GM19455 (cell line): Measurements from ENCODE around the gene HECTD4.
A peak's percentile ranks its signal among the peaks of the same experiment; 100 is the strongest.
"Not testable (repeated sequence)": the region's sequence is repeated elsewhere in the genome, so short reads cannot be mapped to it uniquely, and the experiment has no call there.

Experiments used
- ATAC-seq: cut with Tn5 transposase; IDR thresholded peaks from one replicate; pipeline ENCODE4 v1.9.1; 2021; ENCODE audit not compliant: unreplicated experiment

Gene HECTD4

GRCh38 chr12:112125250-112125999 is 256.8 kb downstream of the HECTD4 start, which contains the start of gene TRAFD1:
TRAFD1 (plus strand) TSS chr12:112125560; CDS start chr12:112130523, 4,963 bp downstream.
- ATAC-seq, result peak; percentile 95

DNA sequence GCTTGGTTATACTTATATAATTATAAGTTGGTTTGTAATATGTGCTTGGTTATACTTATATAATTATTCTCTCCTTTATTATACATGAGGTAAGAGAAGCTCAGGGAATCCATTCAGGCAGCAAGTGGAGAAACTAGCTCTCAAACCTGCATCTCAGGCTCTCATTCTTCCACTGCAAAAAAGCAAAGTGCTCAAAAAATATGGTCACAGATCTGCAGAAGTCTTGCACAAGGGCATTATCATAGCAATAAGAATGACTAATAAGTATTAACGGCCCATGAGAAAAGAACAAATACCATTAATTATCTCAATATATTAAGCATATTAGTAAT is 257.3 kb downstream of the HECTD4 start:
- ATAC-seq, result peak; percentile 1

GRCh38 chr12:112122823-112123690 is 259.2 kb downstream of the HECTD4 start:
- no peak for ATAC-seq

DNA sequence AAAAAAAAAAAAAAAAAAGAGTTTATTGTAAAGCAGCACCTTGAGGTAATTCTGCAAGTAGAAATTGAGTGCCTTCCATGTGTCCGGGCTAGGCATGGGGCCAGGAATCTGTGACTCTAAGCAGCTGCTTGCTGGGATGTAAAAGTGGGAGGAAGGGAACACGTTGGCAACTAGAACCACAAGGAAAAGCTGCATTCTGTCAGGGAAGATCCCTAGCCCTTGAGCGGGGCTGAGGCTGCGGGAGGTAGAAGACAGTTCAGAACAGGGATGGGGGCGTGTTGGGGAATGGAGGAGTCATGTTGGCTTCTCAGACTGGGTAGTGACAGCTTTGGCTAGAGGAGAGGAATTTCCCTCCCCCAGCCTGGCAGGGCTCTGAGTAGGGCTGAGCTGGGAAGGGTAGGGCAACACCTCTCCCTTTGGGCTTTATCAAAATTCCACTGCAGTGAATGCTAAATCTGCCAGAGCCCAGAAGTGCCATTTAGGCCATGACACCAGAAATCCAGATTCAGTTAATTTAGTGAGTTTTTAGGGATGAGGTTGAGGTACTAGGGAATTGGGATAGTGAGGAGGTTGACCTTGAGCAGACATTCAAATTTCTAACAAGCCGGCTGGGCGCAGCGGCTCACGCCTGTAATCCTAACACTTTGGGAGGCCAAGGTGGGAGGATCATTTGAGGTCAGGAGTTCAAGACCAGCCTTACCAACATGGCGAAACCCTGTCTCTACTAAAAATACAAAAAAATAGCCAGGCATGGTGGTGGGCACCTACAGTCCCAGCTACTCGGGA is 260.3 kb downstream of the HECTD4 start:
- ATAC-seq, result no peak

DNA sequence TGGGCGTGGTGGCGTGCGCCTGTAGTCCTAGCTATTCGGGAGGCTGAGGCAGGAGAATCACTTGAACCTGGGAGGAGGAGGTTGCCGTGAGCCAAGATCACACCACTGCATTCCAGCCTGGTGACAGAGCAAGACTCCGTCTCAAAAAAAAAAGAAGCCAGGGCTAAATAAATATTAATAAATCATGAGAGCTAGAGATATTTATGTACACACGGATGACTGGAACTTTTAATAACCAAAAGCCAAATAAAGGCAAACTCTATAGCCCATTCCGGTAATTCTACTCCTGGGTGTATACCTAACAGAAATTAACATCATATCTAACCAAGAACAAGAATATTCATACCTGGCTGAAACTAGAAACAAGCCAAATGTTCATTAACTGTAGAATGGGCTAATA is 264.5 kb downstream of the HECTD4 start:
- no peak for ATAC-seq

DNA sequence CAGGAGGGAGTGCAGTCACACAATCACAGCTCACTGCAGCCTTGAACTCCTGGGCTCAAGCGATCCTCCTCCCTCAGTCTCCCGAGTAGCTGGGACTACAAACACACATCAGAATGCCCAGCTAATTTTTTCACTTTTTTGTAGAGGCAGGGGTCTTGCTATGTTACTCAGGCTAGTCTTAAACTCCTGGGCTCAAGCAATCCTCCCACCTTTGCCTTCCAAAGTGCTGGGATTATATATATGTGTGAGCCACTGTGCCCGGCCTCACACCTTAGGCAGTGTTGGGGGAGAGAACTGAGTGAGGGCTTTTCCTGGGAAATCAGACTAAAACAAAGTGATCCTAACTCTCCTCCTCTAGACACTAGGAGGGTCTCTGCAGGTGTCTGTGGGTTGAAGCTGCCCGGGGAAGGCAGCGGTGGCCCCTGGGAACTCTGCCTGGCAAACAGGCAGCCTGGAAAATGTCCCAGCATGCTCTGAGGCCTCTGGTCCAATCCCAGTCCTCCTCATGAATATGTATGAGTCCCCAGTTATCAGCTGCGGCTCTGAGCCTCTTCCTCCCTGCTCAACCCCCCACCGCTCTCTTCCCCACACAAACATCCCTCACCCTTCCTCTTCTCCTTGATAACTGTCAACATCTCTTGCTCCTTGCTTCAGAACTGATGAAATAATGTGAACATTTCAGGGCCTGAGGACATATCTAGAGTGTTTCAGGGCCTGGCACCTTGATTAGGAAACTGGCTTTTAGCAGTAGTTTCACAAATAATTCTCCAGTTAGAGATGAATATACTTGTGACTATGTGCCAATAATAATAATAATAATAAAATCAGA is 265.8 kb downstream of the HECTD4 start:
- no peak for ATAC-seq

GRCh38 chr12:112115259-112116045 is 266.8 kb downstream of the HECTD4 start:
- ATAC-seq, result no peak

DNA sequence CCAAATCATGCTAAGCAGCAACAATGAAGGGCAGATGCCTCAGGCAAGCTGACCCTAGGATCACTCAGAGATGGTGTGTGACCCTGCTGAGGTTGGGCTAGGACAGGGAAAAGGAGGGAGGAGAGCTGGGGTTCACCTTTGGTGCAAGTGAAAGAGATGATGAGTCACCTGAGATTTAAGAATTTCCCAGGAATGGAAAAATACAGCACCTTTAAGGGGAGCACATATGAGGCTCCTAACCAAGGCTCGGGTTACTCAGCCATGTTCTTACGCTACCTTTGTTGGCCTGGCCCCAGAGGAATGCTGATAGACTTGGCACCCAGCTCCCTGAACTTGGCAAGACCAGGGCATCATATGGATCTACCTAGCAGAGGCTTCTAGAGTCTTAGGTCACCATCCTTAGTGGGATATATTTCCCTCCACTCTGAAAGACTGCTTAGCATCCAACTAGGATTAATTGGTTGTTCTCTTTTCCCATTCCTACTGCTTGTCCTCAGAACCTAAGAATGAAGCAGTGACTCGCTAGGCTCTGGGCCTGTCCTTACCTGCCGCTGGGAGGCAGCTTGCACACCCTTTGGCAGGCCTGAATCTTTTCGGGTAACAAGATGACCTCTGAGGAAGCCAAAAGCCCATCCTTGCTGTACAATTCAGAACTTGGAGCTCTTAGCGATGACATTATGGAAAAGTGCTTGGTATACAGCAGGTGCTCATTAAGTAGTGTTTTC is 269.7 kb downstream of the HECTD4 start:
- ATAC-seq, result no peak

- ATAC-seq, result no peak
Observed at GRCh38 chr12:112111931-112112330, 270.3 kb downstream of the HECTD4 start.

- not testable (repeated sequence) for ATAC-seq
Observed at GRCh38 chr12:112110787-112111662, 271.2 kb downstream of the HECTD4 start.
